Activated naive CD4-positive, alpha-beta T cell treated with anti-CD3 and anti-CD28 coated beads, Interleukin-2, amount 50 U/mL, for 72 hours (primary cell): ENCODE data around the gene HSD3B2. TPM values are rescaled to one million over a fixed set of nuclear protein-coding genes. Genes with fewer than 3 reads are reported as not detected.

ENCODE experiments used
- ATAC-seq, 2 donors: fragments of 150-1000 bp; cut with Tn5 transposase; 2 replicates each; pipeline ENCODE4 v1.10.0; 2021; ENCODE audit warnings: mild to moderate bottlenecking in 2 of 2, moderate library complexity in 2 of 2
- DNase-seq, 2 donors: peaks; one replicate each; pipeline ENCODE4 v3.0.0; 2021 to 2022; ENCODE audit warnings: low spot score in 2 of 2
- H3K27ac Mint-ChIP-seq, 2 donors: one replicate each; pipeline ENCODE4 v1.8.0; 2022; ENCODE audit warnings: mild to moderate bottlenecking in 2 of 2, mixed read lengths in 2 of 2
- H3K36me3 Mint-ChIP-seq, 2 donors: one replicate each; pipeline ENCODE4 v1.8.0; 2022; ENCODE audit warnings: mixed read lengths in 2 of 2
- H3K9me3 Mint-ChIP-seq, 2 donors: one replicate each; pipeline ENCODE4 v1.8.0; 2022; ENCODE audit warnings: mixed read lengths in 2 of 2
- total RNA-seq, 2 donors: library from RNA; stranded (reverse); gene quantifications; one replicate each; pipeline ENCODE4 v1.2.3, GENCODE V29; 2022

Gene HSD3B2
- total RNA-seq, 2 donors from 2014 or later, result not detected

- Mint-ChIP-seq H3K36me3 (no peaks in the 10 kb centered on the region), H3K9me3 (no peaks in the 10 kb centered on the region), H3K27ac (no peak overlapping the region)
- ATAC-seq (no peak), DNase-seq (no peak)
Observed at GRCh38 chr1:119438761-119439160, 23.8 kb downstream of the HSD3B2 start.

DNA sequence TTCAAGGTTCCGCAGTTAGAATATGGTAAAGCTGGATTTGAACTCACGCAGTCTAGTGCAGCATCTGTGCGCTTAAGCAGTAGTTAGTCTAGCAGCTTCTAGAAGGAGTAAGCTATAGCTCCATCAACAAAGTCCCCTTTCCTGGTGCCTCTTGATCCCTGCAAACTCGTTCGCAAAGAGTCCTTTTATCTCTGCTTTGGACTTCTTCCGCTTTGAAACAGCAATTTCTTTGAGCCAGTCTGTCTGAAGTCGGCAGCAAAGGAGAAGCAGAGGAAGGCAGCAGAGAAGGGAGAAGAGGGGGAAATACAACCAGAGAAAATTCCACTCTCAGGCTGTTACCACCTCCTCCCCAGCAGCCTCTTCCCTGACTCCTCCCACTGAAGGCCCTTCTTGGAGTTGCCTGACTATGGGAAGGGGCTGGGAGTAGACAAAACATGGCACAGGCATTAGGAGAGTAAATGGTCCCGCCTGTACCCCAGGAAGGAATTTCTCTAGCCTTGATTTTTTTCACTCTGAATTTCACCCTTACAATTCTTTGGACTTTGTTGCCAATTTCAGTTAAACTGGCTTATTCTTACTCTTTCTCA is 25.9 kb downstream of the HSD3B2 start:
- Mint-ChIP-seq H3K27ac (no peak overlapping the region), H3K36me3 (no peaks in the 10 kb centered on the region), H3K9me3 (no peaks in the 10 kb centered on the region)
- ATAC-seq (no peak), DNase-seq (no peak)

GRCh38 chr1:119442756-119443155 is 27.8 kb downstream of the HSD3B2 start:
- DNase-seq (no peak), ATAC-seq (no peak)
- no peaks in the 10 kb centered on the region for H3K9me3 Mint-ChIP-seq
- H3K27ac Mint-ChIP-seq, result peak overlapping the region in 1 of 2 donors; percentile 44
- H3K36me3 Mint-ChIP-seq, result no peaks in the 10 kb centered on the region

- DNase-seq (no peak), ATAC-seq (no peak)
- H3K36me3 Mint-ChIP-seq, result no peaks in the 10 kb centered on the region
- no peaks in the 10 kb centered on the region for H3K9me3 Mint-ChIP-seq
- H3K27ac Mint-ChIP-seq, result no peak overlapping the region
Observed at GRCh38 chr1:119446321-119446720, 31.4 kb downstream of the HSD3B2 start.

DNA sequence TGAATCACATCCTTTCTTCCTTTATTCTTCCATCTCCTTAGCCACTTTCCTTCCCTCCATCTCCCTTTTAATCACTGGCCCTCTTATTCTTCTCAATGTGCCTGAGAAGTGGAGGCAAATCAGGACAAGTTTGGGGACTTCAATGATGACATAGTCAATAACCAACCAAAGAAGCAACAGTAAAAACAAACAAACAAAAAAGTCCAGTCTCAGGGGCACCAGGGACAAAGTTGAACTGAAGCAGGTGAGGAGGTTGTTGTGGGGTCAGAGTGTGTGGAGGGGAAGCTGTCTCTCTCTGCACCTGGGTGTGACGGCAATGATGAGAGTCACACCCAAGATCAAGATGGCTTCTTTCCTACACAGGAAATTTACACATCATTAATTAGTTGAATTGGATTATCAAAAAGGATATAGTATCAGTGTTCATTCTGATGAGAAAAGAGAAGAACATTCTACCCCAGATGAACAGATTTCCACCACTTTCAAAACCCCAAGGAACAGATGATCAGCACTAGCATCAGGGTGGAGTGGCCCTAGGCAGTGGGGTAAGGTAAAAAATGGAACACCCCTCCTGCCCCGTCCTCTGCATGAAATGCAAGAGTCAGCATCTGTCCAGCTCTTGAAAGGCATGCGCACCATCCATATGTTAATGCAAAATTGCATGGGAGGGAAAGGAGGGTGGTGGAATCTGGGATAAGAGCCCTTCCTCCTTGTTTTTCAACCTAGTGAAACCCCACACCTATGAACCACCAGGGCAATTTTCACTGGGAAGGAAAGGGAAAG is 32.6 kb downstream of the HSD3B2 start:
- H3K9me3 Mint-ChIP-seq, result no peaks in the 10 kb centered on the region
- ATAC-seq (no peak), DNase-seq (no peak)
- H3K36me3 Mint-ChIP-seq, result no peaks in the 10 kb centered on the region
- H3K27ac Mint-ChIP-seq, result no peak overlapping the region

- no peak for DNase-seq
- ATAC-seq, result no peak
- no peaks in the 10 kb centered on the region for H3K9me3 Mint-ChIP-seq
- H3K27ac Mint-ChIP-seq, result no peak overlapping the region
- H3K36me3 Mint-ChIP-seq, result no peaks in the 10 kb centered on the region
Observed at GRCh38 chr1:119448127-119448511, 33.2 kb downstream of the HSD3B2 start.

DNA sequence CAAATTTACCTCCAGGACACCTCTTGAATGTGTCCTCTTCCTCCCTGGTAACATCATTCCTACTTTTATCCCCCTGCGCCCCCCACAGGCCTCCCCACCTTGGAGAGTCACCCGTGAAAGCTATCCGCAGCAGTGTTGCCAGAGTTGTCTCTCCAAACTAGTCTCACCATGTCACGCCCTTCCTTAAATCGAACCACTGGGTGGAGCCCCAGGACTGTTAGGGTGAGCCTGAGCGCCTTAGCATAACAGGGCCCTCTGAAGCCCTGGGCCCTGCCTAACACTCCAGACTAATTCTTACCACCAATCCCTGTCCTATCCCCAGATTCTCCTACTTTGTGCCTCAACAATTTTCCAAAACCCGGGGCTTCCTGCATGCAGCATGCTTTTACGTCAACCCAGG is 35.0 kb downstream of the HSD3B2 start:
- DNase-seq, result no peak
- no peaks in the 10 kb centered on the region for H3K36me3 Mint-ChIP-seq

GRCh38 chr1:119451158-119451557 is 36.2 kb downstream of the HSD3B2 start:
- H3K9me3 Mint-ChIP-seq, result no peaks in the 10 kb centered on the region
- no peak for ATAC-seq

More for the DNA sequence above, 35.0 kb downstream of the HSD3B2 start:
- ATAC-seq, result no peak
- H3K9me3 Mint-ChIP-seq, result no peaks in the 10 kb centered on the region
- H3K27ac Mint-ChIP-seq, result no peak overlapping the region

DNA sequence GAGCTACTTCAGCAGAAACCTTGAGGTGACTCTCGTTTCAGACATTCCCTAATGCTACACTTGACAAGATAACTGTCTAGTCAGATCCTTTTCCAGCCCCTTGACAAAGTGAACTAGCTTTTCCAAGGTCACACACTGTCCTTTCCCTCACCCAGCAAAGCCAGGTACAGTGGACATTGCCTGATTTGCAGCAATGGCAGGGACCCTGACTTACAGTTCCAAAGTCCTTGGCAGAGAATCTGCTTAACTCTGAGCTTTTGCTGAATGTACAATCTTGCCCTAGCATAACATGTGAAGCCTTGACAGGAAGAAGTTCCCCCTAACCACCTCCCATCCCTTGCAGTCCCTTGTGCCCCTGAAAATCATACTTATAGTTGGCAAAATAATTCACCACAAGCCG is 37.1 kb downstream of the HSD3B2 start:
- no peak for DNase-seq
- Mint-ChIP-seq H3K9me3 (no peaks in the 10 kb centered on the region), H3K27ac (no peak overlapping the region), H3K36me3 (no peaks in the 10 kb centered on the region)
- ATAC-seq, result no peak

More at GRCh38 chr1:119451158-119451557, 36.2 kb downstream of the HSD3B2 start:
- no peak for DNase-seq
- Mint-ChIP-seq H3K27ac (no peak overlapping the region), H3K36me3 (no peaks in the 10 kb centered on the region)

GRCh38 chr1:119453021-119453420 is 38.1 kb downstream of the HSD3B2 start:
- DNase-seq, result peak in 1 of 2 donors; percentile 5
- no peaks in the 10 kb centered on the region for H3K9me3 Mint-ChIP-seq
- H3K27ac Mint-ChIP-seq, result no peak overlapping the region
- ATAC-seq, result peak; percentile 59 to 80
- H3K36me3 Mint-ChIP-seq, result no peaks in the 10 kb centered on the region

- no peak for DNase-seq
- Mint-ChIP-seq H3K36me3 (no peaks in the 10 kb centered on the region), H3K9me3 (no peaks in the 10 kb centered on the region), H3K27ac (no peak overlapping the region)
- no peak for ATAC-seq
Observed at GRCh38 chr1:119462964-119463363, 48.0 kb downstream of the HSD3B2 start.

DNA sequence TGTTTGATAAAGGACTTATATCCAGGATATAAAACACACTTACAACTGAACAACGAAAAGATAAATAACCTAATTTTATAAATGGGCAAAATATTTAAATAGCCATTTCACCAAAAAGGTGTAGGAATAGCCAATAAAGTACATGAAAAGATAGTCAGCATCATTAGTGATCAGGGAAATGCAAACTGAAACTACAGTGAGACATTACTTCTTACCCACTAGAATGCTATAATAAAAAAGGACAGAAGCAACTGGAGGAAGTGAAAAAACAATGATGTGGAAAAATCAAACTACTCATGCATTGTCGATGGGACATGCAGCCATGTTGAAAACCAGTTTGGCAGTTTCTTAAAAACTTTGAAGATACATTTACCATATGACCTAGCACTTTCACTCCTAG is 48.6 kb downstream of the HSD3B2 start:
- no peak for ATAC-seq
- DNase-seq, result no peak
- no peaks in the 10 kb centered on the region for H3K36me3 Mint-ChIP-seq
- no peak overlapping the region for H3K27ac Mint-ChIP-seq
- no peaks in the 10 kb centered on the region for H3K9me3 Mint-ChIP-seq

DNA sequence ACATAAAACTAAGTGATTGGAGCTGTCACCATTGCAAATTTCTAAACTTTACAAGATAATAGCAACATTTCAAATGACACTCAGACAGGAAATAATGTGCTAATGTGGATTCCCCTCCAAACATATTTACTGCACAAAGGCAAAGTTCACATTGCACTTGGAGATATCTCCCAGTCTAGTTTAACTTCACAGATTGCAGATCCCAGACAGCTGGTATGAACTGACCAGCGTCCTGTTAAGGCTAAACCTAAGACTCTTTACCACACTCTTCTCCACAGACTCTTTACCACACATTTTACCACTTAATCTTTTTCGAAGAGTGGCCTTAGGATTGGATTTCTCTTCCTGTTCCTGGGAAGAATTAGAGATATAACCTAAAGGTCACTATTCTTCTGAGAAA is 51.5 kb downstream of the HSD3B2 start:
- no peaks in the 10 kb centered on the region for H3K9me3 Mint-ChIP-seq
- ATAC-seq (no peak), DNase-seq (no peak)
- H3K36me3 Mint-ChIP-seq, result no peaks in the 10 kb centered on the region
- no peak overlapping the region for H3K27ac Mint-ChIP-seq

GRCh38 chr1:119467219-119467618 is 52.3 kb downstream of the HSD3B2 start:
- DNase-seq (no peak), ATAC-seq (no peak)
- H3K27ac Mint-ChIP-seq, result no peak overlapping the region
- H3K36me3 Mint-ChIP-seq, result no peaks in the 10 kb centered on the region
- H3K9me3 Mint-ChIP-seq, result no peaks in the 10 kb centered on the region

DNA sequence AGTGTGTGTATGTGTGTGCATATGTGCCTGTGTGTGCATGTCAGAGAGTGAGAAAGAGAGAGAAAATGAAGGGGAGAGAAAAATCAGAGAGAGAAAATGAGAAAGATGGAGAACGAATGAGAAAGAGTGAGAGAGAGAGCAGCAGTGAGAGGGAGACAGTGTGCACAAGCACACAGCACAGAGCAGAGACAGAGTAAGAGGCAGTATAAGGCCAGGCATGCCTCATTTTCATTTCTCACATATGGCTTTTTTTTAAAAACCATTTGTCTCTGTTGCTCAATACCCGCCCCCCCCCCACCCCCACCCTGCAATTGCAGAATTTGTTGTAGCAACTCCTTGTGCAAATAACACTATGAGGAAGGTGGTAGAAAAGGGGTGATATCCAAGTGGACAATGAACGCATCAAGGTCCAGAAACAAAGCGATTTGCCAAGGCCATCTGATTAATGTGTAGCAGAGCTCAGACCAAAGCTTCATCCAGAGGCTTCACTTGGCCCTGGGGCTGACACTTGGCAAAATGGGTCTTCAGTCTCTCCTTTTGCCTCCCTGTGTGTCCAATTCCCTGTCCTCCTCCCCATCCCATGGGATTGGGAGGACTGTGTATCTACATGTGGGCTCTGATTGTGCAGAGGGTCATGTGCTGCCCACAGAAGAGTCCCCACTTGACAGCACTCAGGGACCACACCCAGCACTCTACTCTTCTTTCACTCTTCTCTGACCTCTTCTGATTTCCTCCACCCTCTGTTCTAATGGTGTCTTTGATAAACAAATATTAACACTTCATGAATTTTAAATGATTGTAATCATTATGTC is 53.1 kb downstream of the HSD3B2 start:
- Mint-ChIP-seq H3K9me3 (no peaks in the 10 kb centered on the region), H3K36me3 (no peaks in the 10 kb centered on the region), H3K27ac (no peak overlapping the region)
- no peak for ATAC-seq
- no peak for DNase-seq

- ATAC-seq, result no peak
- no peak overlapping the region for H3K27ac Mint-ChIP-seq
- DNase-seq, result no peak
- no peaks in the 10 kb centered on the region for H3K36me3 Mint-ChIP-seq
- no peaks in the 10 kb centered on the region for H3K9me3 Mint-ChIP-seq
Observed at GRCh38 chr1:119469741-119470140, 54.8 kb downstream of the HSD3B2 start.

- Mint-ChIP-seq H3K27ac (no peak overlapping the region), H3K9me3 (no peaks in the 10 kb centered on the region), H3K36me3 (no peaks in the 10 kb centered on the region)
- ATAC-seq, result no peak
- no peak for DNase-seq
Observed at GRCh38 chr1:119470377-119470776, 55.4 kb downstream of the HSD3B2 start.
